GM12872 (cell line): ENCODE measurements around the gene PMFBP1.

Experiments
- TF ChIP-seq, protein P1 (sequence below): IDR thresholded peaks from 3 replicates; pipeline ENCODE4 v1.5.1; 2011; ENCODE audit warnings: low read depth, mild to moderate bottlenecking, low read length, moderate library complexity; ENCODE audit not compliant: insufficient read depth

The PMFBP1 gene

DNA sequence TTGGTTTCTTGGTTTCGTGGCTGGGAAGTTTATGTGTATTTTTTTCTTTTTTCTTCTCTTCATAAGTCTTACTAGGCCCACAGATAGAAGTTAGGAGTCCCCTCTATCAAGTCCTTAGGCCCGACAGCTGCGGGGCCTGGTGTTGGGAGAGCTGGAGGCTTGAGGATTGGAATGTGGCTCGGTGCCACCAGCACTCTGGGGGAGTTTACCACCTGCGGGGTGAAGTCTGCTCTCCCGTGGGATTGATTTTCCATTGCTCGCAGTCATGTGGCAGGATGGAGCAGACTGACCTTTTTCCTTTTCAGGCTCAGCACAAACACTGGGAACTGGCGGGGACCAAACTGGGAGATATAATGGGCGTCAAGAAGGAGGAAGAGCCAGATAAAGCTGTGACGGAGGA, 70.8 kb downstream of the PMFBP1 start:
- TF ChIP-seq, protein P1, sequence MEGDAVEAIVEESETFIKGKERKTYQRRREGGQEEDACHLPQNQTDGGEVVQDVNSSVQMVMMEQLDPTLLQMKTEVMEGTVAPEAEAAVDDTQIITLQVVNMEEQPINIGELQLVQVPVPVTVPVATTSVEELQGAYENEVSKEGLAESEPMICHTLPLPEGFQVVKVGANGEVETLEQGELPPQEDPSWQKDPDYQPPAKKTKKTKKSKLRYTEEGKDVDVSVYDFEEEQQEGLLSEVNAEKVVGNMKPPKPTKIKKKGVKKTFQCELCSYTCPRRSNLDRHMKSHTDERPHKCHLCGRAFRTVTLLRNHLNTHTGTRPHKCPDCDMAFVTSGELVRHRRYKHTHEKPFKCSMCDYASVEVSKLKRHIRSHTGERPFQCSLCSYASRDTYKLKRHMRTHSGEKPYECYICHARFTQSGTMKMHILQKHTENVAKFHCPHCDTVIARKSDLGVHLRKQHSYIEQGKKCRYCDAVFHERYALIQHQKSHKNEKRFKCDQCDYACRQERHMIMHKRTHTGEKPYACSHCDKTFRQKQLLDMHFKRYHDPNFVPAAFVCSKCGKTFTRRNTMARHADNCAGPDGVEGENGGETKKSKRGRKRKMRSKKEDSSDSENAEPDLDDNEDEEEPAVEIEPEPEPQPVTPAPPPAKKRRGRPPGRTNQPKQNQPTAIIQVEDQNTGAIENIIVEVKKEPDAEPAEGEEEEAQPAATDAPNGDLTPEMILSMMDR: no peak

DNA sequence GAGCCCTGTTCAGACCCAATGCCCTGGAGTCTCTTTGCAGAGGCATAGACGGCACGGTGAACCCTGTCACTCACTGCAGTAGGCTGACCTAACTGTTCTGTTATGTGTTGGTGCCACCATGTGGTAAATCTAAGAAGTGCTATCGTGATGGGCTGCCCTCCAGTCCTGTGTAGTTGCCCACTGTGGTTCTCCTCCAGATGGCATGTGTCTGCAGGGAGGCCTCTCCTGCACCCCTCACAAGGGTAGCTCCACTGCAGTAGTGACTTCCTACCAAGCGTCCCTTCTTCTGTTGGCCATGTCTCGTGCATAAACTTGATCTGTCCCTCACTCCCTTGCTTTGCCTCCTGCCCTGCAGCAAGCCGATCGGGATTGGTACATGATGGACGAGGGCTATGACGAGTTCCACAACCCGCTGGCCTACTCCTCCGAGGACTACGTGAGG, 72.6 kb downstream of the PMFBP1 start:
- TF ChIP-seq, protein P1: peak; percentile 67

DNA sequence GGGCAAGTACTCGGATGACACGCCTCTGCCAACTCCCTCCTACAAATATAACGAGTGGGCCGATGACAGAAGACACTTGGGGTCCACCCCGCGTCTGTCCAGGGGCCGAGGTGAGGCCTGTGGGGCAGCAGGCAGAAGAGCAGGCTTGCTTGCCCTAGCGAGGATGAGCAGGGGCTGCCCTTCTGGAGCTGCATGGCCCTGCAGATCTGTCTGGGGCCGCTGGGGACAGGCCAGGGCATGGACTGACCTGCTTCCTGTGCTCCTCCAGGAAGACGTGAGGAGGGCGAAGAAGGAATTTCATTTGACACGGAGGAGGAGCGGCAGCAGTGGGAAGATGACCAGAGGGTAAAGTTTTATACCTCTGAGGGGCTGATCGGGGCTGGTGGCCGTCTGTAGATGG, 73.0 kb downstream of the PMFBP1 start:
- TF ChIP-seq, protein P1: no peak

DNA sequence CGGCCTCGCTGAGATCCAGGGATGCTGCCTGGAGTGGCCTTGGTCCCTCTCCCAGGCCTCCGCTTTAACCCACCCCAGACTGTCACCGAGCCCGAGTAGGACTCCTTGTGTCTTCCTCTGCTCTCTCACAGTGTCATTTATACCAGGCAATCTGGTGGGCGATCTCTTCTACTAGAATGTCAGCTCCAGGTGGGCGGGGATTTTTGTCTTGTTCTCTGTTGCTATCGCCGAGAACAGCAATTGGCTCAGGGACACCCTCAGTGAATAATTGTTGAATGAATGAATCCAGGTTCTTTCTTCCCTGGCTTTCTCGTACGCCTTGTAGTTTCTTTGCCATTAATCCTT, 77.7 kb downstream of the PMFBP1 start:
- TF ChIP-seq, protein P1: no peak

DNA sequence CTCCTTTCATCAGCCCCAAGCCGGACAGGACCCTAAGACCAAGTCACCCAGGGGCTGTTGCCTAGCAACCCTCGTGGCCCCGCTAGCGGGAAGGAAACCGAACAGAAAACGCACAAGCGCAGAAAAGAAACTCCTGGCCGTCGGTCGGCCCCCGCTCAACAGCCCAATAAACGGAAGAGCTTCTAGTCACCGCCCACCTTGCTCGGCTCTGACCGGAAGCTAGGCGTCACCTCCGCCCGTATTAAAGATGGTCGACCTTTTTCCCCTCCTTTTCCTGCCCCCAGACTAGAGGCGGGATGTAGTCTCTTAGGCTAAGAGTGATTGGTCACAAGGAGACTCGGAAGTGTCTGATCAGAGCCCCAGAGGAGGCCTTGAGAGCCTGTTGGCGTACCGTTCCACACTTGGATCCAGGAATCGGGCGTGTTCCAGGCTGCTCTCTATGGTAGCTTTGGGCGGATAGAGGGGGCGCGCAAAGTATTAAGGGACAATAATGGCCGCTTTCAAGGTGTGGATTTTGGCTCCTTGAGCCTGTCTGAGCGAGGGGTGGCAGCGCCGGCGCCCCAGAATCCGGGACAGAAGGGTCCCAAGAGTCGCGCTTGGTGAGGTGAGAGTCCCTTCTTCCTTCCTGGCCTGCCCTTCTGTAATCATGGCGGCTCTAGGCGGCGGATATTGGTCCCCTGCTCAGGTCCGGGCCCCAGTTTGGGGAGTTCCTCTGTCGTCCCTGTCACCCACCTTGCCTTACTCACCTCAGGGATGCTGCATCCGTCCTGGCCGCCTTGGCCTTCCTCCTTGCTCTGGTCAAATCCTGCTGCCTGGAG, 78.3 kb downstream of the PMFBP1 start, which contains the start of the genes DHX38 and TXNL4B:
TSS of gene DHX38 (plus strand) at position 400 of the 818 bp plus-strand sequence. CDS start 2,311 bp downstream, outside the sequence.
TSS of gene TXNL4B (minus strand) at position 173 of the 818 bp plus-strand sequence. CDS start 2,871 bp downstream, outside the sequence.
- TF ChIP-seq, protein P1: no peak

DNA sequence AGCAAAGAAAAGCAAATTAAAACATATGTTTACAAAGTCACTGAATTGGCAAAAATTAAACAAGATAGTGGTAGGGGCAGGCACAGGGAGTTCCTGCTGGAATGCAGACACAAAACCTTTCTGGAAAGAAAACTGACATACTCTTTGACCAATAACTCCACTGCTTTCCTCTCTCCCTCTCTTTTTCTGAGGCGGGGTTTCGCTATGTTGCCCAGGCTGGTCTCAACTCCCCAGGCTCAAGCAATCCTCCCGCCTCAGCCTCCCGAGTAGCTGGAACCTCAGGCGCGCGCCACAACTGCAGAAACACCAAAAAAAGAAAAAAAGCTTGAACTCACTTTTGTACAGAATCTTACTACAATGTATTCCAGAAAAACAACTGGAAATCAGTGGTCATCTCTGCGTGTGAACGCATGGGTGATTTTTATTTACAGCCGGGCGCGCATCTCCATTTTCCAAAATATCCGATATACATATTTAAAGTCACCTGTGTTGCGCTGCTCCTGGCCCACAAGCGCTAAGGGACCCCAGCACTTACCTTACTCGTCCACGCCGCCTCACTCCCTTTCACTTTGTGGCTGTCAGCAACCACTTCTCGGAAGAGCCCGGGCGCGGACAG, 79.0 kb downstream of the PMFBP1 start:
- TF ChIP-seq, protein P1: no peak

DNA sequence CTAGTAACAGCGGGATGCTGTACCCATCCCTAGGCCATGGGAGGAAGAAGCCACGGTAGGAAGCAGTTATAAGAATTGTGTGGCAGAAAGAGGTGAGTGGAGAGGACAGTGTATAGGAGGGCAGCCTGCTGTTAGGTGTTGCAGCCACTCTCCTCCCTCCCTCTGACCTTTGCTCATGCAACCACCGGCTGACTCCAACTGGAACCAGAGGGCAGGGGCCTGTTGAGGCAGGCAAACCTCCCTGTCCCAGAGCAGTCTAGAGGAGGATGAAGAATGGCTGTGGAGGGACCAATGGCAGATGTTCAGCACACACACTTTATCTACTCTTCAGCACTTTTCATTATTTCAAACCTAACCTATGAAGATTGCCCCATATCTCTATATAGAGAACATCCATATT, 80.7 kb downstream of the PMFBP1 start:
- TF ChIP-seq, protein P1: no peak
